Peyer's patch (tissue), 4 donors: Measurements from ENCODE around the gene NKAIN2.

Experiments
- CTCF ChIP-seq, 6 experiments: fragments of 450-650 bp in 4 of 6; fragments of 200-600 bp in 2 of 6; sonication (generic) in 1 of 6; IDR thresholded peaks; one replicate each; pipeline ENCODE4 v1.5.1; 2017 to 2019; ENCODE audit warnings: antibody characterized with exemption in 6 of 6, mild to moderate bottlenecking in 3 of 6, moderate library complexity in 1 of 6
- POLR2A ChIP-seq, 2 donors: fragments of 450-650 bp; IDR thresholded peaks; one replicate each; pipeline ENCODE4 v1.5.1; 2017; ENCODE audit warnings: antibody characterized with exemption in 2 of 2, mild to moderate bottlenecking in 2 of 2, moderate library complexity in 2 of 2

- TF ChIP-seq CTCF (IDR thresholded peaks at IDR 0.05) = no peak
- TF ChIP-seq POLR2A (IDR thresholded peaks at IDR 0.05) = no peak
Observed at GRCh38 chr6:124434421-124434820, 630.8 kb downstream of the NKAIN2 start.
